ENCODE measurements around the gene SF3A2.
"Not testable (repeated sequence)": the region's sequence is repeated elsewhere in the genome, so short reads cannot be mapped to it uniquely, and the experiment has no call there.

SF3A2 gene

GRCh38 chr19:2236314-2237050 lies at the start of gene SF3A2, which contains the start of gene PLEKHJ1:
SF3A2 (plus strand) TSS chr19:2236824; CDS start chr19:2243419, 6,595 bp downstream.
PLEKHJ1 (minus strand) TSS chr19:2236329; CDS start chr19:2236248, 81 bp downstream.
- peak; percentile 78 for DNase-seq

GRCh38 chr19:2187159-2187558 lies 49.5 kb upstream of the SF3A2 start:
- DNase-seq = no peak

GRCh38 chr19:2188708-2189385 lies 47.8 kb upstream of the SF3A2 start:
- no peak for DNase-seq

- no peak for DNase-seq
Observed at GRCh38 chr19:2189880-2190279, 46.7 kb upstream of the SF3A2 start.

GRCh38 chr19:2190848-2191455 lies 45.7 kb upstream of the SF3A2 start:
- DNase-seq = no peak

- no peak for DNase-seq
Observed at GRCh38 chr19:2191456-2192310, 44.9 kb upstream of the SF3A2 start.

- DNase-seq = no peak
Observed at GRCh38 chr19:2192862-2193261, 43.8 kb upstream of the SF3A2 start.

- no peak for DNase-seq
Observed at GRCh38 chr19:2193807-2194206, 42.8 kb upstream of the SF3A2 start.

GRCh38 chr19:2194513-2195078 lies 42.0 kb upstream of the SF3A2 start:
- DNase-seq = no peak

- no peak for DNase-seq
Observed at GRCh38 chr19:2195361-2195760, 41.3 kb upstream of the SF3A2 start.

GRCh38 chr19:2195914-2196313 lies 40.7 kb upstream of the SF3A2 start:
- DNase-seq = no peak

- DNase-seq = no peak
Observed at GRCh38 chr19:2197270-2197669, 39.4 kb upstream of the SF3A2 start.

GRCh38 chr19:2198317-2198716 lies 38.3 kb upstream of the SF3A2 start:
- no peak for DNase-seq

GRCh38 chr19:2199215-2199614 lies 37.4 kb upstream of the SF3A2 start:
- DNase-seq = no peak

- no peak for DNase-seq
Observed at GRCh38 chr19:2199861-2200623, 36.6 kb upstream of the SF3A2 start.

GRCh38 chr19:2200624-2201294 lies 35.9 kb upstream of the SF3A2 start:
- DNase-seq = not testable (repeated sequence)

- DNase-seq = no peak
Observed at GRCh38 chr19:2201473-2202148, 35.0 kb upstream of the SF3A2 start.

GRCh38 chr19:2202366-2202765 lies 34.3 kb upstream of the SF3A2 start:
- no peak for DNase-seq

GRCh38 chr19:2207008-2207407 lies 29.6 kb upstream of the SF3A2 start:
- DNase-seq = no peak

GRCh38 chr19:2207991-2208860 lies 28.4 kb upstream of the SF3A2 start:
- DNase-seq = no peak
